ENCODE data around the gene PNPLA1. TPM values are rescaled to one million over a fixed set of nuclear protein-coding genes. Genes with fewer than 3 reads are reported as not detected.
A peak's percentile ranks its signal among the peaks of the same experiment; 100 is the strongest.

PNPLA1 gene
- polyA plus RNA-seq, 3 donors, result 3.5 to 3.9 (median 3.8) TPM

DNA sequence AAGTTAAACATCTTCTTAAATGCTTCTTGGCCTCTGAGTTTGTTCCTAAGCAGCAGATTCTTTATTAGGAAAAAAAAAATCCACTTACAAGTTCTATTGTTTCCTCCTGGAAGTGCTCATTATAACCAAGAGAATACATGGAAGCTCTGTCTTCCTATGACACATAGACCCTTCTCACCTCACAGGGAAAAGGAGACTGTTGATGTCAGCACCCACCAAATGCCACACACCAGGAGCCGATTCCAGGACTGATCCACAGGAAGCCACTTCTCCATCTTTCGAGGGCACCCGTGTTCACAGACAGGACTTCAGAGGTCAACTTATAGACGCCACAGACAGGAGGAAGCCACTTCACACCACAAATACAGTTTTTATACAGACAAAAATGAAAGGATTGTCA is 80.2 kb downstream of the PNPLA1 start:
- no peak overlapping the region for H3K4me2 ChIP-seq (replicated peaks; ENCODE audit: extremely low read depth, low read length, poor library complexity, severe bottlenecking)
- H3K4me1 ChIP-seq (ENCODE audit: control insufficient read depth in 1 of 2, insufficient read depth in 2 of 2, low read length in 2 of 2), result no peaks in the 10 kb centered on the region
- H3K36me3 ChIP-seq (replicated peaks in 1 of 2; ENCODE audit: control insufficient read depth in 1 of 2, insufficient read depth in 2 of 2, low read length in 2 of 2), result no peaks in the 10 kb centered on the region
- H3K9me3 Mint-ChIP-seq, result peaks cover 0 to 7% (median 0%) of the 10 kb centered on the region in 7 donors
- H2AFZ ChIP-seq (ENCODE audit: insufficient read depth, low read depth, low read length, poor library complexity, severe bottlenecking), result no peak overlapping the region
- peaks cover 2 to 7% (median 4%) of the 10 kb centered on the region in 3 donors for H3K27me3 Mint-ChIP-seq (ENCODE audit: low read depth in 3 of 3)
- no peak overlapping the region for H3K27ac ChIP-seq (ENCODE audit: low read depth in 1 of 2, low read length in 2 of 2)
- TF ChIP-seq, protein P1, sequence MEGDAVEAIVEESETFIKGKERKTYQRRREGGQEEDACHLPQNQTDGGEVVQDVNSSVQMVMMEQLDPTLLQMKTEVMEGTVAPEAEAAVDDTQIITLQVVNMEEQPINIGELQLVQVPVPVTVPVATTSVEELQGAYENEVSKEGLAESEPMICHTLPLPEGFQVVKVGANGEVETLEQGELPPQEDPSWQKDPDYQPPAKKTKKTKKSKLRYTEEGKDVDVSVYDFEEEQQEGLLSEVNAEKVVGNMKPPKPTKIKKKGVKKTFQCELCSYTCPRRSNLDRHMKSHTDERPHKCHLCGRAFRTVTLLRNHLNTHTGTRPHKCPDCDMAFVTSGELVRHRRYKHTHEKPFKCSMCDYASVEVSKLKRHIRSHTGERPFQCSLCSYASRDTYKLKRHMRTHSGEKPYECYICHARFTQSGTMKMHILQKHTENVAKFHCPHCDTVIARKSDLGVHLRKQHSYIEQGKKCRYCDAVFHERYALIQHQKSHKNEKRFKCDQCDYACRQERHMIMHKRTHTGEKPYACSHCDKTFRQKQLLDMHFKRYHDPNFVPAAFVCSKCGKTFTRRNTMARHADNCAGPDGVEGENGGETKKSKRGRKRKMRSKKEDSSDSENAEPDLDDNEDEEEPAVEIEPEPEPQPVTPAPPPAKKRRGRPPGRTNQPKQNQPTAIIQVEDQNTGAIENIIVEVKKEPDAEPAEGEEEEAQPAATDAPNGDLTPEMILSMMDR (IDR thresholded peaks at IDR 0.05), result no peak
- H4K20me1 ChIP-seq (ENCODE audit: insufficient read depth, low read length), result no peaks in the 10 kb centered on the region
- H3K4me3 Mint-ChIP-seq, result no peak overlapping the region
- no peaks in the 10 kb centered on the region for H3K27me3 ChIP-seq (ENCODE audit: control insufficient read depth in 2 of 2, insufficient read depth in 2 of 2, low read length in 2 of 2)
- 40% methylated on average over 1 of the region's 4 CpGs for WGBS (ENCODE audit: insufficient coverage)
- peaks cover 8% of the 10 kb centered on the region for H3K4me1 Mint-ChIP-seq
- intact Hi-C loops (cut with micrococcal nuclease), result no loop called here
- H3K9ac ChIP-seq (ENCODE audit: insufficient read depth, low read length, poor library complexity, severe bottlenecking), result no peak overlapping the region
- H3K27ac Mint-ChIP-seq, result peak overlapping the region in 1 of 7 donors; percentile 57
- no peaks in the 10 kb centered on the region for H3K9me3 ChIP-seq (replicated peaks in 1 of 2; ENCODE audit: control insufficient read depth in 1 of 2, insufficient read depth in 1 of 2, low read length in 2 of 2)
- no peaks in the 10 kb centered on the region for H3K79me2 ChIP-seq (ENCODE audit: insufficient read depth, low read length)
- no peak overlapping the region for H3K4me3 ChIP-seq (replicated peaks in 1 of 3; ENCODE audit: low read depth in 2 of 3, low read length in 3 of 3)
- peaks cover 0 to 1% of the 10 kb centered on the region in 2 donors for H3K36me3 Mint-ChIP-seq
- DNase-seq, result no peak

DNA sequence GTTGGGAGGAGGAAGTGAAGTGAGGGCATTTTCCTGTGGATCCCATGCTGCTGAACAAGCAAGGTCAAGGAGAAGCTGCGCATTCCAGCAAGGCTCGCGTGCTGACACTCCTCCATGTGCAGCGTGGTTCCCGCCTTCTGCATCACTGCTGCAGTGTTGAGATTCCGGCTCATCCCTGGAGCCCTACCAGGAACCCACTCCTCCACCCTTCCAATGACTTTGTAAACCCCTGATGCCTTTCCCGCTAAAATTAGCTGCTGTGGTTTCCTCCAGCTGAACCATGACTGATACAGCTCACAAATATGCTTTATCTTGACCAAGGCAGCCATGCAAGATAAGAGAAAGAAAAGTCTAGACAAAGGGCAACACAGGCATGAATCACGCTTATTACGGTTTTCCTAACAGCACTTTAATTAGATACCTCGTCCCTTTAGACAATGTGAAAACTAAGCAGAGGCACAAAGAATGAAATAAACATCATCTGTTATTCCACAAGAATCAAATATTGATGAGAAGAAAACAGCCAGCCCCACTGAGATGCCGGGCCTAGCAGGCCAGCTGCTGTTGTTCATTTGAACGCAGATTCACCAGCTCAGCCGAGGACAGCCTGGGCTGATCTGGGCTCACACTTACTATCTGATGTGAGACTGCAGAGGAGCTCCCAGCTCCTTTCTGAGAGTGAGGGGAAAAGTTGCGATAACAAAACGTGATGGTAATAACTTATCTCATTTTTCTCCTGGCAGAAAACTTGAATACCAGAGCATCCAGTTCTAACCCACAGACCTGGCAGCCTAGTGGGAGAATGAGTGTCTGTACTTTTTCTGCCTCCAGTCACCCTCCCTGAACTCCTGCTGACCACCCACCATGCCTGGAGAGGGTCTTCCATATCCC is 81.1 kb downstream of the PNPLA1 start:
- no peak overlapping the region for H3K4me3 Mint-ChIP-seq
- intact Hi-C loops (cut with micrococcal nuclease), result no loop called here
- peaks cover 2 to 7% (median 4%) of the 10 kb centered on the region in 3 donors for H3K27me3 Mint-ChIP-seq (ENCODE audit: low read depth in 3 of 3)

More for the DNA sequence above, 81.1 kb downstream of the PNPLA1 start:
- TF ChIP-seq, protein P1 (IDR thresholded peaks at IDR 0.05), result no peak
- Histone ChIP-seq H3K79me2 (ENCODE audit: insufficient read depth, low read length) (no peaks in the 10 kb centered on the region), H4K20me1 (ENCODE audit: insufficient read depth, low read length) (no peaks in the 10 kb centered on the region), H3K4me2 (replicated peaks; ENCODE audit: extremely low read depth, low read length, poor library complexity, severe bottlenecking) (no peak overlapping the region), H3K9ac (ENCODE audit: insufficient read depth, low read length, poor library complexity, severe bottlenecking) (no peak overlapping the region), H2AFZ (ENCODE audit: insufficient read depth, low read depth, low read length, poor library complexity, severe bottlenecking) (no peak overlapping the region), H3K27me3 (ENCODE audit: control insufficient read depth in 2 of 2, insufficient read depth in 2 of 2, low read length in 2 of 2) (no peaks in the 10 kb centered on the region), H3K4me3 (replicated peaks in 1 of 3; ENCODE audit: low read depth in 2 of 3, low read length in 3 of 3) (no peak overlapping the region), H3K36me3 (replicated peaks in 1 of 2; ENCODE audit: control insufficient read depth in 1 of 2, insufficient read depth in 2 of 2, low read length in 2 of 2) (no peaks in the 10 kb centered on the region), H3K27ac (ENCODE audit: low read depth in 1 of 2, low read length in 2 of 2) (no peak overlapping the region), H3K9me3 (replicated peaks in 1 of 2; ENCODE audit: control insufficient read depth in 1 of 2, insufficient read depth in 1 of 2, low read length in 2 of 2) (no peaks in the 10 kb centered on the region), H3K4me1 (ENCODE audit: control insufficient read depth in 1 of 2, insufficient read depth in 2 of 2, low read length in 2 of 2) (peaks cover 6 to 7% of the 10 kb centered on the region in 2 donors)
- Mint-ChIP-seq H3K36me3 (peaks cover 0 to 1% of the 10 kb centered on the region in 2 donors), H3K27ac (no peak overlapping the region), H3K4me1 (peaks cover 15% of the 10 kb centered on the region), H3K9me3 (peaks cover 0 to 7% (median 0%) of the 10 kb centered on the region in 7 donors)
- DNase-seq, result no peak
- WGBS (ENCODE audit: insufficient coverage), result 80% methylated on average over 12 of the region's 15 CpGs

All from CD14-positive monocyte (primary cell).